SU-DHL-6 (cell line): ENCODE results near the gene KCNK18.

Experiments used
- EZH2phosphoT487 ChIP-seq: fragments of 200-600 bp; sonication (generic), shearing (Covaris generic); conservative IDR thresholded peaks from 2 replicates; pipeline ENCODE4 v1.6.1; 2018; ENCODE audit warnings: mild to moderate bottlenecking, antibody characterized with exemption, low read length, moderate library complexity, mixed read lengths
- TF ChIP-seq, protein P1 (sequence below): fragments of 200-600 bp; sonication (generic); IDR thresholded peaks from one replicate; pipeline ENCODE4 v1.5.1; 2017; ENCODE audit warnings: antibody characterized with exemption, mild to moderate bottlenecking, low read length, moderate library complexity; ENCODE audit not compliant: insufficient read depth, poor library complexity, severe bottlenecking

DNA sequence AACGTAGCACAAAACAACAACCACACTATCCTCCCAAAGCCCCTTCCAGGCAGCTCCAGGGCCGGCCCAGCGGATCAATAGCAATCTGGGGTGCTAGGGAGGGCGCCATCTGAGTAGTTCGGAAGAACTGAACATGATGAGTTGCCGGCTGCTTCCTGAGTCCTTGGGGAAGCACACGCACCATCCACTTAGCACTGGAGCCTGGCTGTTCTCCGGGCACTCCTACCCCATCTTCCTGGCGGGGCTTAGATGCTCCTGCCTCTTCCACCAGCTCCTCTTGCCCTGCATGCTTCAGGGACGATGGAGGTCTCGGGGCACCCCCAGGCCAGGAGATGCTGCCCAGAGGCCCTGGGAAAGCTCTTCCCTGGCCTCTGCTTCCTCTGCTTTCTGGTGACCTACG, at the start of gene KCNK18:
- TF ChIP-seq, protein P1, sequence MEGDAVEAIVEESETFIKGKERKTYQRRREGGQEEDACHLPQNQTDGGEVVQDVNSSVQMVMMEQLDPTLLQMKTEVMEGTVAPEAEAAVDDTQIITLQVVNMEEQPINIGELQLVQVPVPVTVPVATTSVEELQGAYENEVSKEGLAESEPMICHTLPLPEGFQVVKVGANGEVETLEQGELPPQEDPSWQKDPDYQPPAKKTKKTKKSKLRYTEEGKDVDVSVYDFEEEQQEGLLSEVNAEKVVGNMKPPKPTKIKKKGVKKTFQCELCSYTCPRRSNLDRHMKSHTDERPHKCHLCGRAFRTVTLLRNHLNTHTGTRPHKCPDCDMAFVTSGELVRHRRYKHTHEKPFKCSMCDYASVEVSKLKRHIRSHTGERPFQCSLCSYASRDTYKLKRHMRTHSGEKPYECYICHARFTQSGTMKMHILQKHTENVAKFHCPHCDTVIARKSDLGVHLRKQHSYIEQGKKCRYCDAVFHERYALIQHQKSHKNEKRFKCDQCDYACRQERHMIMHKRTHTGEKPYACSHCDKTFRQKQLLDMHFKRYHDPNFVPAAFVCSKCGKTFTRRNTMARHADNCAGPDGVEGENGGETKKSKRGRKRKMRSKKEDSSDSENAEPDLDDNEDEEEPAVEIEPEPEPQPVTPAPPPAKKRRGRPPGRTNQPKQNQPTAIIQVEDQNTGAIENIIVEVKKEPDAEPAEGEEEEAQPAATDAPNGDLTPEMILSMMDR = no peak
- no peak for TF ChIP-seq EZH2phosphoT487
